Stimulated activated CD4-positive, alpha-beta T cell treated with anti-CD3 and anti-CD28 coated beads, Interleukin-2, amount 100 ng/mL, for 48 hours (primary cell): ENCODE measurements around the gene DENND1A.

Experiments used
- DNase-seq, 2 donors: peaks; one replicate each; pipeline ENCODE4 v3.0.0-alpha.2; 2020

Gene DENND1A

DNA sequence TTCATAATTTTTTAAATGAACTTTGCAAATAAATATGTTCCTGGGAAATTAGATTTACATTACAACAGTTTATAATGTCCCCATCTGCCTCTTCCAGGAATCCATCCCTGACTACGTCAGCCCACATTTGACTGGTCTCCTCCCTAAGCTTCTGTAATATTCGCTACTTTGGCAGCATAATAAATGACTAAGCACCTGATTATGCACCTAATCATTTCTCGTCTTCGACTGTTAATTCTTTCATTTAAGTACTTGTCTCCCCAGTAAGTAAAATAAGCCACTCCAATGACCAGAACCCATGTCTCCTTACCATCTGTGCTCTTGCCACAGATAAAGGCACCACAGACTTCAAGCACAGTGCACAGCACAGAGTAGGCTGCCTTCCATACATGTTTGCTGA is 122.7 kb downstream of the DENND1A start:
- no peak for DNase-seq

DNA sequence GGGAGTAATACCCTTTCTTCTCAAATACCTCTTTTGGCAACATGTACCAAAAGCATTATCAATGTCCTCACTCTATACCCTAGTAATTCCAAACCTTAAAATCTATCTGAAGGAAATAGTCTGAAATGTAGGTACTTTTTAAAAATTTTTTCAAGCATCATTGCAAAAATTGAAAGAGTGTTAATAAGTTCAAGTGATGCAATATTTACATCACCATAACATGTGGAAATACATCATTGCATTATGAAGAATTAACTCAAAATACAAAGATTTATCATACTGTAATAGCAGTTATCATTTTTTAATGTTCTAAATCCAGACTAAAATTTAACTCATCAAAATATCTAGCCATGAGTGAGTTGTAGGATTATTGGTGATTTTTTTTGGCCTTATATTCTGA is 123.1 kb downstream of the DENND1A start:
- no peak for DNase-seq

DNA sequence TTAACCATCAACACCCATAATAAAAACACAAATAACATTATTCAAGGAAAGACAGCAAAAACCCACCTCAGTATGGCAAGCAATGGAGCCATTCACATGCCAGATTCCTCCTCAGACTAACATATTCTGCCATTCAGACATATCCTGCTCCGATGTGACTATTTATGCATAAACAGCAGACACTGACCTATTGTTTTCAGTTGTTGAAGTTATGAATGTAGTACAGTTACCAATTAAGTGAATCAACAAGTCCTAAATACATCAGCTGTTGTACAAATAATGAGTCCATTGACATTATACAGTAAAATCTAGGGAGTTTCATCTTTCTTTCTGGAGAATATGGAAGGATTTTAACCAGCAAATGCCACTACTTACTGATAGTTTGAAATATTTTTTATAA is 131.7 kb downstream of the DENND1A start:
- no peak for DNase-seq

DNA sequence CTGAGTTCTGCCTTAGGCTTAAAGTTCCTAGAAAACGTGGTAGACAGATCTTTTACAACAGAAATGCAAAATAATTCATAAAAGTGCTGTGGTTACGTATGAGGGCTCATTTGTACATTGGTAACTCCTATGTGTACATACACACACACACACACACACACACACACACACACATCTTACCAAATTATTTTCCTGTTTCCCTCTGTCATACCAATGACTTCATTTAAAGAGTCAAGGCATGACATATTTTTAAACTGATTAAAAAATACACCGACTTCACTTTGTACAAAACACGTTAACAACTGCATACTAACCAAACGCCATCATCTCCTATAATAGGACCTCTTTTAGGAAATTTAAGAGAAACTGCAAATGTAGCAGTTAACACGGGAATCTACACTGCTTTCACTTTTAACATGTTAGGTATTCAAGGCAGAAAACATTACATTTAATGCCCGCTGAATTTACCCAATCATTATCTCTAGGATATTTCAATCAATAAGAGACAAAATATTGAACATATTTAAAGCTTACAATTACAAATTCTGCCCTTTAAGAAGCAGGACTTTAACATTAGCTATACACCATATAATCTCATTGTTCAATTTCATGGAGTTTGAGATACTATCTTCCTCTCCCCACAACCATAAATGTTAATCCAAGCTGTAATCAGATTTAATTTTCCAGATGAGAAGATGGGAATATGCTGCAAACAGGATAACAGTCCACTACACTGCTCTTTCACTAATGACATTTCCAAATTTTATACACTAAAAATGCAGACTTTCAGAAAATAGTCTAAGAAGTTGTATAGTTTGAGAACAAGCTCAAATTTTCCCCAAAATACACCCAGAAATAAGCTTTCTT is 133.1 kb downstream of the DENND1A start:
- no peak for DNase-seq

DNA sequence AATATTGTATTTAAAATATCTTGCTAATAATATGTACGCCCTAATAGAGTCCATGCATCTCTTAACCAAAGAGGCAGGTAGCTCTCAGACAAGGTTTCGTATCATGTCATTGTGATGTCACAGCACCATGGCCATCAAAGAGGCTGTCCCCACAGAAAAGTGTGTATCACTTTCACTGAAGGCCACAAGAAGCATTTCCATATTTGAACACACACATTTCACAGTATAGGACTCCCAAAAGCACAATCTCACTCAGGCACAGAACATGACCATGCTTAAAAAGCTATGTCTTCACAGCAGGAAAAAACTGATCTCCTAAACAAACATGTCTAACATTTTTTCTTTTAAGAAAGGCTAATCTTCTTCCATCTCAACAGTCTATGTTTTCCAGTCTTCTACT is 133.8 kb downstream of the DENND1A start:
- DNase-seq = no peak

DNA sequence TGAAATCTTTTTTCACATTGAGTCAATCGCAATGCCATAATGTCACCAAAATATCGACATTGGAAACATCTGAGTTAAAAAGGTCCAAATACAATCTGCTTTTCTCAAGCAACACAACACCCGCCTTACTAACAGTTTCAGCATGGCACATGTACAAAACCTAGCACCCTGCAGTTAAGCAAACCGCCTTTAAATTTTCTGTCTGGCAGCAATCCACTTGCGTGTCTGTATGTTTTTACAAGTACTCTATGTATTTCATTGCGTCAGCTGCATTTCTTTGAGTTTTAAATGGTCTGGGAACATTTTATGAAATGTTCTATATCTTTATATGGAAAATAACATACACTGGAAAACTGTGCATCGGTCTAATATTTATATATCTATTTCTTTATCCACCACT is 134.6 kb downstream of the DENND1A start:
- no peak for DNase-seq

DNA sequence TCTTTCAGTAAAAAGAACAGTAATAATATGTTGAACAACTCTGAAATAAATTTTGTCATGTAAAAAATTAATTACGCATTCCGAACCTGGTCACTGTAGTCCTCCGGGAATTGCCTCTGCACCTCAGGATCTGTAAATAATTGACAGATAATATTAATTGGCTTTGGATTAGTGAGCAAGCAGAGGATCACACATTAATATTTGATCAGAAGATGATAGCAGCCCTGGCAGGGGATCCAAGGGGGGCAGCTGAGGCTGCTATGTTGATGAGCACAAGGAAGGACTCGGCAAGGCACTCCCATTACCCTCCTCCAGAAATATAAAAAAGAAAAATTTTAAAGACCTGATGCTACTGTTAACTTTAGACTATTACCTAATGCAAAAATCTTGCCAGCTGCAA is 137.4 kb downstream of the DENND1A start:
- no peak for DNase-seq

DNA sequence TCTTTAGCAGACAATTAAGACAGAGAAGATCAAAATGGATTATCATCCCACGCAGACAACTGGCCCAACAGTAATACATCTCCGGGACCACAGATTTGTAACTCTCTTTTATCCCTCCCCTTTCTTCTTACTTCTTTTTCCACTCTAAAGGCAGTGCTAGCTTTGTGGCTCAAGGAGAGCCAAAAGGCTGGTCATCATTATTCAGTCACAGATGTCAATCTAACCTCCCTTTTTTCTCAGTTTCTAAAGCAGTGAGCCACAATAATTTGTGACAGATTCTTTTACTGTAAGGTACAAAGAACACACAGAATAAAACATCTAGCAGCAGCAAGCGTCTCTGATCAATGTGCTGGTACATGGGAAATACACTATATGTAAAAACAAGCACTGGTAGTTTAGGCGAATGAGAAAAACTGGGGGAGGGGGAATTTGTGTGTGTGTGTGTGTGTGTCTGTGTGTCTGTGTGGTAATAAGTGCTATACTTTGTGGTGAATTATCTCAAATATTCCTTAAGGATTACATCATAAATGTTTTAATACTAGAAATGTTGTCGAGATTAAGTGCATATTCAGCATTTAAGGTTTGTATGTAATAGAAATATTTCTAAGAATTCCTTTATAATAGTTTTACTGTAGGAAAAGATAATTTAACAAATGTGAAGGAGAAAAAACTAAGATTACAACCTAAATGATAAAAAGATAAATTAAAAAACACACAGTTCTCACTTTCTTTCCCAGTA is 140.2 kb downstream of the DENND1A start:
- no peak for DNase-seq

DNA sequence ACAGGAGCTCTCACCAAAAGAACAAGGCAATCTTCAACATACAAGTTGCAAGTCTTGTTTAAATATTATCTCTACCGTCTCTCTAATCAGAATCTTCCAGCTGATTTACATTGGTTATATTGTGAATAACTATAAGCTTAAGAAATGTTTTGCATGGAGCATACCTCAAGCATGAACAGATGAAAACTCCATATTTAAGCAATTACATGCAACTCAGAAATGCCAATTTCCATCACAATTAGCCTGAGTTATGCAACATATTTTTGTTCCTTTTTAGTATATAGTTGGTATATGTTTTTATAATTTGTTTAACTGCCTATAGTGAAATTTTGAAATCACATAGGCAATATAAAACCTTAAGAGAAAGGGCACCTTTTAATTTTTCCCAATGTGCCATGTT is 142.5 kb downstream of the DENND1A start:
- no peak for DNase-seq

DNA sequence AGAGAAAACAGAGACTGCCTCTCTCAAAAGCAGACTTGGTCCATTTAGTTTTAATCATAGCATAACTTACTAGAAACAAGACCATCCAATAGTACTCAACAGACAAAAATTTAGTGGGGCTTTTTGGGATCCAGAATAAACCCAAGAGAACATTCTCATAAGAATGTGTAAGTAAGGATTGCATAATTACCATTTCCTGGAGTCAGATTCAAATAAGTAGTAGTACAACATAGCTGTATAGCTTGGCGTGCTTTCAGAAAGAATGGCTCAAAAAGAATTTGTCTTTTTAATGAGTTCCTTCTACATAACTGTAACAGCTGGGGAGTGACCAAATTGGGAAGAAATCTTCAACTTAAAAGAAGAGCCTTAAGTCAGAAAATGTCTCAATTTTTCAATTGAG is 145.4 kb downstream of the DENND1A start:
- DNase-seq = no peak

DNA sequence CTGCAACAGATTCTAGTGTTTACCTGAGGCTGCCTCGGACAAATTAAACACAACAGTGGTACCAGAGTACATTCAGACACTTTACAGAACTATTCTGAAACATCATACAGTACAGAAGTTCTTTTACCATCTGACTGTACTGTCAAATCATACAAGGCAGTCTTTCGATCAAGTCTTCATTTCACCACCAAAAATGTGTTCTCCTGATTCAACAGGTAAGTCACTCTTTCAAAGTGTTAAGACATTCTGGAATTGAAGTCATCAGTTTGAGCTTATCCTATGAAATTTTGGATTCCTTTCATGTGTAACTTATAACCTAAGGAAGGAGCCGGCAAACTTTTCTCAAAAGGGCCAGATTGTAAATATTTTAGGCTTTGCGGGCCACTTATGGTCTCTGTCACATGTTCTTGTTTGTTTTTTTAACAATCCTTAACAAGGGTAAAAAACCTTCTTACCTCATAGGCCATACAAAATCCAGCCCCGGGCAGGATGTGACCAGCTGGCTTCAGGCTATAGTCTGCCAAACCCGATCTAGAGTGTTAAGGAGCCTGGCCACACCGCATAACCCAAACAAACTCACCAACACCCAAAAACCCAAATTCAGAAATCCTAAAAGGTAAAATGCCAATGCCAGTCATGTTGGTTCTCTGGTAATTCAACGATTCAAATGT is 151.6 kb downstream of the DENND1A start:
- no peak for DNase-seq

DNA sequence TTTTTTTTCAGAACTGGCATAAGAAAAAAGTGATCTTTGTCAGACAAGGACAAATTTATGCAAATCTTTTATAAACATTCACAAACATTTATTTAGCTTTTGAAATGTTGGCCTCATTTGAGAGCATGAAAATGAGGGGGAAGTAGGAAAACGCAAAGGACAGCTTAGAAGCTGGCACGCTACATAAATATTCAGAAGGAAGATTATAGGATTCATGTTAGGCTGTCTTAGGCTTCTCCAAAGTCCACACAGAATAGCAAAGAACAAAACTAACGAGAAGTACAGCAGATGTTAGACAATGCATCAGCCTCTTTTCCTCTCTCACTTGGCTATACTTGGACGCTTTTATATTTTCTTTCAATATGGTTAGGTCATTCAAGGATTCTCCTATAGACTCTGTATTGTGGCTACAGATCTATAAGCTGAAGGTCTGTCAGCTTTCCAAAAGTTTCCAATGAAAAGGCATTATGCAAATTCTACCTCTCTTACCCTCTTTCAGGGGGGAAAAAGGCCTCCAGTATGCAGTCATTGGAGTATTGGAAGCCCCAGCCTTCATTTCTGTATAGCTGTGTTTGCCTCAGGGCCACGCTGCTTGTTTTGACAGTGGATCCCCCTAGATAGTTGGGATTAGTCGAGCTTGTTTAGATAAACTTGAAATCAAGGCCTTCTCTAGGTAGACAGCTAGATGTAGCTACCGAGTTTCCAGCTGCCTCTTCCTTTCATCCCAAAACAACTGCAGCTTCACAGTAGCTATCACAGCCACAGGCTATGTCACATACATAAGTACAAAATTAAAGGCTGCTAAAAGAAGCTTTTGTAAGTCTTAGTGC is 153.0 kb downstream of the DENND1A start:
- no peak for DNase-seq

DNA sequence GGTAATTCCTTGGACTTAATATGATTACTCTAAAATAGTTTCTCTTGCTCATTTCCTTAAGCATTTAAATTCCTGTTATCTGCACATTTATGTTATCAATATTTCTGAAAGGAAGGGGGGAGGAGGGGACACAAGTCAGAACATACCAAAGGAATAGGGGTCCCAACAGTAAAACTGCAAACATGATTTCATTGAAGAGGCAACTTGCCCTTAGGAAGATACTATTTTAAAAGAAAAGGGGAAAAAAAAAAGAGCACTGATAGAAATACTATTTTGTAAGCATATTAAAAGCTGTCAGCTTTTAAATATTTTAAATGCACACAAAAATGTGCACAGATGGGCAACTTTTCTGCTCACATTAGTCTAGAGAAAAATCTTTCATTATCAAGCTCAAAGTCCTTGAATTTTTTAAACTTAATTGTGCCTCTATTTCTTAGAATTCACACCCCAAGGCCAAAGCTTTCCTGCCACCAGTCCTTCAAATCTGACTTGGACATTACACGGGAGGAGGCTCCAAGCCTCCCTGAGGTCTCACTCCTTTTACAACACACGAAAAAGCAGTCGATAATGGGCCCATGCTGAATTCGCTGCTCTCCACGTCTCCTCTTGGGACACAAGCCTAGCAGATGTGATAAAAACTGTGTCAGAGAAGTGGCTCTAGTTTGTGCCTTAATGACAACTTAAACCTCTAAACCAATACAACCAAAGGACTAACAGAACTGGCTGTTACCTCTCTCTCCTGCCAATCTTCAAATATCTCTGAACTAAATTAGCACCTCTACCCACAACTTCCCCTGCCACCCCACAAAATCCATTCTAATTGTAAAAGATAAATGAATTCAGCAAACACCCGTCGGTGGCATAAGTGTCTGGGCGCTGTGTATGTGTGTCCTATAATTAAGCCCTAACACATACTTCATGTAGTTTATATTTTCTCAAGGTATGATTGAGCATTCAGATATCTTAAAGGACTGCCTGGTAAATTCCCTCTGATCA is 154.3 kb downstream of the DENND1A start:
- DNase-seq = no peak

DNA sequence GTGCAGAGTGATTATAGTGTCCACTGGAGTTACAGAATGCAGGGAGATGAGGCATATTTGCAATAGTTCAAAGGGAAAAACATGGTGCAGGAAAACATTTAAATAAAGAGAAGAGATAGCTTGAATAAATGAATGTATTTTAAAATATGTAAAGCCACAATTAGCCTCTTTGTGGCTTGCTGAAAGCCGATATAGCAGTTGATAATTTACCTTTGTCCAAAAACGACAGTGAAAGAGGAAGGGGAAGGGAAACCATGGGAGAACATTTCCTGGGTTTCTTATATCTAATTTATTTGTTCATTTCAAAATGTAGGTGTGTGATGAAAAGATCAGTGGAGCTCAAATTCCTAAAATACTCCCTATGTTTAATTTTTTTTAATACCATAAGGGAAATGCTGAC is 156.1 kb downstream of the DENND1A start:
- no peak for DNase-seq

DNA sequence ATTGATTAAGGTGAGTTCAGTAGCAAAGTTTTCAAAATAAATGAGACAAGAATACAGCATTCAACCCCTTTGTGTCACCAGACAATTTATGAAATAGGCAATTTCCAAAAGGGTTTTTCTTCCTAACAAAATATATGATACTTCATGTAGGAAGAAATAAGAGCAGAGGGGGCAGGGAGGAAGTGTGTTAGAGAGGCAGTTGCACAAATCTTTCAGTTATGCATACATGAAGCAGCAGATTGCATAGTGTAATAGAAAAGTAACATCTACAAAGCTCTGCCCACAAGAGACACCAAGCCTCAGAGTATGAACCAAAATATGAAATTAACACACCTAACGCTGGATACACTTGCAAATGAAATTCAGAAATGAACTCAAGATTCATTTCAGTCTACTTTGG is 157.0 kb downstream of the DENND1A start:
- DNase-seq = no peak

DNA sequence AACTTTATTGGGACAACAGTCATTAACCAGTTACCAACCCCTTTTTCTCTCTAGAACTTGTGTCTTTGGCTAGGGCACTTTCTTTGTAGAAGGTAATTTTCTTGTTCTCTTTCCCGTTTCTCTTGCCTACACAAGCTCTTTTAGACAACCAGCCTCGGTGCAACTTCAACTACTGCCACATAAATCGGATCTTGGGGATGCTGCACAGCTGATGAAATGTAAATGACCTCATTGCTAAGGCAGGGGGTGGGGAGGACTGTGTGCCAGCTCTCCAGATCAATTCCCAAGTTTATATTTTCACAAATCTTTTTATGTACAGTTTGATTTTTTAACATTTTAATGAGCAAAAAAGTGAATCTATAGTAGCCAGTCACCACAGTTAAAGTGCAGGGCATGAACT is 157.6 kb downstream of the DENND1A start:
- no peak for DNase-seq

DNA sequence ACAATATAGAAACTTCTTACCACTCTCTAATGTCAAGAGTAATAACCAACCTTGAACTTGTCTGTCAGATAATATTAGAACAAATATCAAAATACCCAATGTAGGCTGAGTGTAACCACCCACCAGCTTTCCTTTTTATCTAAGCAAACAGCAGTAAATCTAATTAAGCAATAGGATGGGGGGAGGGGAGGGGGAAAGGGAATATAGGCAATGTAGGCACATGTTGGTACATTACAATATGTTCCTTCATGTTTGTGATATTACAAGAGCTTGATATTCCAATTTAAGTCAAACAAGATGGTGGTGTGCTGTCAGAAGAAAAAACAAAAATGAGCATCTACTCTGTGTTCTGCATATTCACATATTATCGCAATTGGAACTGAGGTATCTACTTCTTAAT is 158.2 kb downstream of the DENND1A start:
- no peak for DNase-seq

DNA sequence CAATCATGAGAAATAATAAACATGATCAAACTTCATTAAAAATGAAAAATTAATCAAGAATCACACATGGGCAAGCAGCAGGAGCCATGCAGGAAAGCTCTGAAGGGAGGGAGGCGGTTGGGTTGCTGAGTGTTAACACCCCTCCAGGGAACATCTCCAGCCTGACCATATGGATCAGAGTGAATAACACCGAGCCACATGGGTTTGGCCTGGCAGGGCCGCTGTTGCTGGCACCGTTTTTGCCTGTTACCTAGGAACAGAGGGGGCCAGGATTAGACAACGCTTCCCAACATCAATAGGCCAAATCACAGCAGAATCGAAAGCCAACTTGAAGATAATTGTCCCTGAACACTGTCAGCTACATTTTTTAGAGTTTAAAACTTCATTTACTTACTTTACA is 160.2 kb downstream of the DENND1A start:
- no peak for DNase-seq

DNA sequence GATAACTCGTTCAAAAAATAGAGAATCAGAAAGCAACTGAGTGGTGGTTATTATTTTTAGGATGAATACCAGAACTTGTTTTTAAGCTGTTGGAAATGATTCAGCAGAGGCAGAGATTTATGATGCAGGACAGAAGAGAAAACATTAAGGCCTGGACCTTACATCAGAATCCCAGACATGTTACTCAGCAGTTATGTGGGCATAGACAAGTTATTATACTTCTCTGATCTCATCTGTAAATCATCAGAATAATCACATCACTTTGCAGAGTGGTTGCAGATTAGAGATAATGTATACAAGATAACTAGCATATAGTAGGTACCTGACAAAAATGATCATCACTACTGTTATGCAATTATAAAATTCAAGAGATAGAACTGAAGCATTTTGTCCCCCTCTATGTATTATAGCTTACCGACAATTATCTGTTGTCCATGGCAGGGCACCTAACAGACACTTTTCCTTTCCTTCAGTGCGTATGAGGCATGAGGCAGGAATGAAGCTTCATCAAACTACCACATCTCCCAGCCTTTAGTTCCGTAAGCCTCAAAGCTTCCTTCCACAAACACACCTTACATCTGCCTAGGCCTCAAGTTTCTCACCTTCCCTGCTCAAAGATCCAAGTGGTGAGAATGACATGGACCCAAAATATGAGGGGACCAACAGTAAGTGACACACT is 165.9 kb downstream of the DENND1A start:
- no peak for DNase-seq

DNA sequence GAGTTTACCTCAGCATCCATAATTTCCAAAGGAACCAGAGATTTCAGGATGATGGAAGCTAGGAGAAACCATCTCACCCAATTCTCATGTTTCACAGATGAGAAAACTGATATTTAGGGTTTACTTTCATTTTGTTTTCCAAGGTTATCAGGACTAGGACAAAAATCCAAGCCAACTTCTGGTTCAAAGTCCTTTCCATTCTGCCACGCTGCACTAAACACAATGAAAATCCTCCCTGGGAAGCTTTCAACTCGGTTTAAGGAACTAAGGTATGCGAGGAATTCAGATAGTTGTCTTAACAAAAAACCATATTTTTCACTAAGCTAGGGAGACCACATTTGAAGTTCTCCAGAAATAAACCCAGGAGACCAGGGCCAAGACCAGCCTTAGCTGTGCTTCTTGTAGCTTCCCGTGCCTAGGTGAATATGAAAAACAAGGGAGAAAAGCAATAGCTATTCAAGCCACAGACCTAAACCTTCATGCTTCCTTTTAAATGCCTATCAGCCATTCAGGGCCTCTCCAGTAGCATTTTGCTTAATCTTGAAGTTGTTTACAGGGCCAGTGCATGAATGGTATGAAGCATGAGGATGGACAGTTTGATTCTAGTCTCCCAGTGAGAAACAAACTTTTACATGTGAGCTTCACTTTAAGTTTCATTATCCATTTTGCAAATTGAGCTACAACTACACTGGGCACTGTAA is 167.9 kb downstream of the DENND1A start:
- DNase-seq = no peak
